HG02798 (cell line): ENCODE results near the gene FBXO44.

Experiments used
- ATAC-seq: cut with Tn5 transposase; IDR thresholded peaks from one replicate; pipeline ENCODE4 v1.9.1; 2021; ENCODE audit warnings: mild to moderate bottlenecking; ENCODE audit not compliant: unreplicated experiment, poor library complexity

The FBXO44 gene

DNA sequence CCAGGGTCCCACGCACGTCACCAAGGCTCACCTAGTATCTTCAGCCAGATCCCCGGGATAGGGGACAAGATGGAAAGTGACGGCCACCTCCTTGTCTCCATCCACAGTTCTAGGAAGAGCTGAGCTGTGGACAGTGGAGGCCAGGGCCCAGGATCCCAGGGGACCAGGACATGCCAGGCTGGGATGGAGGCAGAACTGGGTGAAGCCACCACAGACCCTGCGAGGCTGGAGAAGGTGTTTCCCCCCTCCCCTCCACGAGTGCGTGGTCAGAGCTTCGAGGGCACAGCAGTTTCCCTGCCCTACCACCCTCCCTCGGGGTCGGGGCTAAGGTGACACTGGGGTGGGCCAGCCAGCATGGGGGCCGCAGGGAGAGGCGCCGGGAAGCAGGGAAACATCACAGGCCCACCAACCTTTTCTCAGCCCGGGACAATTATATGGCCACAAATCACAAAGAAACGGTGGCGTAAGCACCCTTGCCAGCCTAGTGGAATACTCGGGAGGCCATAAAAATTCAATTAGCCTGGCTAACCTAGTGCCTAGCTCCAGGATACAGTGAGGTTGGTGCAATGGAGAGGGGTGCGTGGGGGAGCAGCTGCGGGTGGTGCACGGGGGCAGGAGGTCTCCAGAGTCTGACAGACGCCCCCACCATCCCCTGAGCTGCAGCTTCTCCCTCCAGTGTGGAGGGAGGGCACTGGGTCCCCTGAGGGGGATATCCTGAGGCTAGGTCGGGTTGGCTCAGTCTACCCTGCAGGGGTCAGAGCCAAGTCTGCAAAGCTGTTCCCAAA, 50.2 kb downstream of the FBXO44 start:
- no peak for ATAC-seq

DNA sequence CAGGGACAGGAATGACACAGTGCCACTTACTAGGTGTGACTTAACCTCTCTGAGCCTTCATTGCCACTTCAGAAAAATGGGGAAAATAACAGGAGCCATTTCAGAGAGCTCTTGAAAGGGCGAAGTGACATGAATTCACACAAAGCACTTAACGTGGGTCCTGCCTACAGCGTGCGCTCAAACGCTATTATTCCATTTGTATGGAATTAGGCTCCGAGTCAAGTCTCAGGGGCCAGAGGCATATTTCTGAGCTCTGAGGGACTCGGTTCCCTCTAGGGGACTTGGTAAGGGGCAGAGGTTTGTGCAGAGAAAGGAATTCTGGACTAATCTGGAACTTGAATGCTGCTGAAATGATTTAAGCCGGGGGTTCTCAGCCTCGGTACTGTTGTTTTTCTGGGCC, 50.9 kb downstream of the FBXO44 start:
- no peak for ATAC-seq

DNA sequence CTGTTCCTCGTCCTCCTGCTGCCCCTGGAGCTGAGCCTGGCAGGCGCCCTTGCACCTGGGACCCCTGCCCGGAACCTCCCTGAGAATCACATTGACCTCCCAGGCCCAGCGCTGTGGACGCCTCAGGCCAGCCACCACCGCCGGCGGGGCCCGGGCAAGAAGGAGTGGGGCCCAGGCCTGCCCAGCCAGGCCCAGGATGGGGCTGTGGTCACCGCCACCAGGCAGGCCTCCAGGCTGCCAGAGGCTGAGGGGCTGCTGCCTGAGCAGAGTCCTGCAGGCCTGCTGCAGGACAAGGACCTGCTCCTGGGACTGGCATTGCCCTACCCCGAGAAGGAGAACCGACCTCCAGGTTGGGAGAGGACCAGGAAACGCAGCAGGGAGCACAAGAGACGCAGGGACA, 51.6 kb downstream of the FBXO44 start:
- no peak for ATAC-seq

DNA sequence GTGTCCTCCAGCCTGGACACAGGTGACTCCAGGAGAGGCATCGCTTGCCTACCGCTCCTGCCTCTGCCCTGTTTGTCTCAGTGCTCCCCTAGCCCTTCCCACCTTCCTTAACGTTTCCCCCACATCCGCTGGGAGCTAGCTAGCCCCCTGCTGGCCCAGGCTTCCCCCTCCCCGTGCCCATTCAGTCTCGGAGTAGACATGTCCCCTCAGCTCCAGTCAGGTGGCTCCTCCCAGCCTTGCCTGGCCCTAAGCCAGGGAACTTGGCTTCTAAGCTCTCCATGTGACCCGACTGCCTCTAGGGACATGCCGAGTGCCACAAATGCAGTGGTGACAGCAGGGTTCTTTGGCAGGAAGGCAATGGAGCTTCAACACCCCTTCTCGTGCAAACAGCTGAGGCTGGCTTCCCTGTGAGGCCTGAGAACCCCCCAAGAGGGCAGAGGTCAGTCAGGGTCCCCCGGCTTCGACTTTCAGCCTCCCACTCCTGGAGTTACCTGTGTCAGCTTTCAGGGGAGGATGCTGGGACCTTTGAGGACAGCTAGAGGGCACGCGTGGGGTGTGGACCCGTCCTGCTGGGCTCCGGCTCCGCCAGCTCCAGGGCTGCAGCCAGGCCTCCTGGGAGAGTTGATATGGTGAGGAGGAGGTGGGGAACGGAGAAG, 53.1 kb downstream of the FBXO44 start:
- no peak for ATAC-seq

DNA sequence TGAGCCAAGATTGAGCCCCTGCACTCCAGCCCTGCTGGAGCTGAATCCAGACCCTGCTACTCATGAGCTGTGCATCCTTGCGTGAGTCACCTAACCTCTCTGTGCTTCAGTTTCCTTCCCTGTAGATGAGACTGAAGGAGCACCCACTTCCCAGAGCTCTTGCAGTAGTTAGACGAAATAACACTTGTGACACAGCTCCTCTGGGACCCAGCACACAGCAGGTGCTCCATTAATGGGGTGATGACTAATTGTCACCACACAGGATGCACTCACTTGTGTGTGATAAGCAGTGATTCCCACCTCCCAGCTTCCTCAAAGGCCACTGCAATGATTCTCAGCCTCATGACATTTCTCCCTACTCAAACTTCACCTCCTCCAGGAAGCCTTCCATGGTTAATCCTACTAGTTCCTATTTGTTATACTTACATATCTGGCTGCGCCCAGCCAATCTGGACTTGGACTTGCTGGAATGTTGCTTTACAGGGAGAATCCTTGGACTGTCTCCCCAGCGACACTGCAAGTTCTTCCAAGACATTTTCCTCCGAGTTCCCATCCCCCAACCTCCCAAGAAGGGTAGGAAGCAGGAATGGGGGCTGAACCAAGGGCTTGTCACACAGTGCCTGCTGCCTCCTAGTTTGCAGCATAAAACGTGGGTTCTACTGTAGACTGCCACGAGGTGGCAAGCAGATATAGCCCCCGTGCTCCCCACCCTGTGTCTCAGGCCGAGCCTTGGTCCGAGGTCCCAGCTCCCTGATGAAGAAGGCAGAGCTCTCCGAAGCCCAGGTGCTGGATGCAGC, 54.1 kb downstream of the FBXO44 start:
- ATAC-seq, result no peak

DNA sequence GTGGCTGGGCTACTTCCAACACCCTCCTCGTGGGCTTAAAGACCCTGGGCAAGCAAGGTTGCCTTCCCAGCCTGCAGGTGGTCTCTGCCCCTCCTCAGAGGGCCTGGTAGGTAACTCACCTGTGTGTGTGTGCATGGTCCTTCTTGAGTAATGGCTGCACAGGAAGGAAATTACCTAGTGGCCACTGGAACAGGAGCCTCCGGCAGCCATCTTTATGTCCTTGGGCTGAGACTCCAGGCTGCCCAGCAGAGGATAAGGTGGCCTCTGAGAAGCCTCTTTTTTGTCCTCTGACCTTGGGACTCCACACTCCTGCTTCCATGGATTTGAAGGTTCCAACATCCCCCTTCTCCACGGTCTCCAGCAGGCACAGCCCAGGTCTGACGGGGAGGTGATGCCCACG, 56.8 kb downstream of the FBXO44 start:
- no peak for ATAC-seq

DNA sequence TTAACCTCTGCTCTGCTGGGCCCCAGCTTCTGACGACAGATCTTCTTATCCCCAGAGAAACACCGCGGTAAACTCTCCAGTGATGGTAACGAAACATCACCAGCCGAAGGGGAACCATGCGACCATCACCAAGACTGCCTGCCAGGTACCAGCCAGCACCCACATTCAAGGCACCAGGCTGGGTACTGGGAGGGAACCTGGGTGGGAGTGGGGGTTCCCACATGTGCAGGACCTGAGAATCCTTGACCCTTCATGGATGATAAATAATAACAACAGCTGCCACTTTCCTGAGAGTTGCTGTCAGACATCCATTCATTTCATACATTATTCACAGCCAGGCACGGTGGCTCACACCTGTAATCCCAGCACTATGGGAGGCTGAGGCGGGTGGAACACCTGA, 57.6 kb downstream of the FBXO44 start:
- ATAC-seq, result no peak
